Ovary (tissue), 9 donors: ENCODE data around the gene ANKUB1. TPM values are rescaled to one million over a fixed set of nuclear protein-coding genes. Genes with fewer than 3 reads are reported as not detected.

Experiments
- DNase-seq, 5 donors: peaks; one replicate each; pipeline ENCODE4 v3.0.0-alpha.2; 2019 to 2020
- H3K27ac ChIP-seq, 2 donors: fragments of 200-600 bp; one replicate each; pipeline versions ENCODE4 v1.5.1 to v1.8.0; 2019 to 2022
- H3K27me3 ChIP-seq: fragments of 200-600 bp; one replicate; pipeline ENCODE4 v1.8.0; 2022
- H3K36me3 ChIP-seq: fragments of 200-600 bp; sonication (generic); one replicate; pipeline ENCODE4 v1.5.1; 2019
- H3K4me1 ChIP-seq: one replicate; pipeline ENCODE4 v1.8.1; 2013; ENCODE audit warnings: mild to moderate bottlenecking, moderate library complexity; ENCODE audit not compliant: insufficient read depth
- H3K4me3 ChIP-seq: fragments of 200-600 bp; sonication (generic); one replicate; pipeline ENCODE4 v1.5.1; 2017
- H3K9me3 ChIP-seq, 2 donors: fragments of 200-600 bp in 1 of 2; sonication (generic) in 1 of 2; one replicate each; pipeline versions ENCODE4 v1.5.1 to v1.8.1; 2013 to 2019; ENCODE audit warnings: mild to moderate bottlenecking in 1 of 2, moderate library complexity in 1 of 2
- CTCF ChIP-seq, 3 donors: fragments of 450-650 bp in 2 of 3; fragments of 200-600 bp in 1 of 3; IDR thresholded peaks; one replicate each; pipeline versions ENCODE4 v1.5.1 to v1.8.0; 2016 to 2022; ENCODE audit warnings: antibody characterized with exemption in 3 of 3, mild to moderate bottlenecking in 1 of 3
- EP300 ChIP-seq: sonication (generic); formaldehyde crosslinking; IDR thresholded peaks from one replicate; pipeline ENCODE4 v1.6.1; 2017; ENCODE audit warnings: antibody characterized with exemption
- POLR2A ChIP-seq: fragments of 450-650 bp; IDR thresholded peaks from one replicate; pipeline ENCODE4 v1.6.1; 2017; ENCODE audit warnings: antibody characterized with exemption, mild to moderate bottlenecking, moderate library complexity
- WGBS, 3 donors: extraction: QIAGEN DNeasy Blood & Tissue Kit in 1 of 3; methylation state at CpG; one replicate each; pipeline versions ENCODE4 v1.1.5 to v1.1.7; 2013 to 2017; 5-methylcytosine and 5-hydroxymethylcytosine counted together
- intact Hi-C, 4 donors: fragments of 100-400 bp; cut with DNase I; formaldehyde crosslinking; loops; one replicate each; pipeline versions ENCODE4 v1.11.0 to v1.15.1; 2022 to 2023
- polyA plus RNA-seq, 2 donors: library from polyadenylated mRNA; stranded (reverse); fragments of 200-250 nt in 1 of 2; fragments of 350-450 nt in 1 of 2; fragmentation: Illumina TruSeq in 1 of 2; extraction: RNeasy Lipid Tissue Mini Kit (QIAGEN cat#74804) in 1 of 2; gene quantifications; one replicate each; pipeline ENCODE4 v1.2.3, GENCODE V29; 2013 to 2014
- total RNA-seq, 7 donors: library from RNA; depleted of rRNA in 2 of 7; stranded (reverse); fragments of >200 nt in 2 of 7; fragmentation: NEBNext Ultra II Directional in 3 of 7; extraction: Animal tissue kit (Norgen Biotek cat#: 25700) in 3 of 7; gene quantifications; one replicate each; pipeline versions ENCODE4 v1.1.0 to v1.2.4, GENCODE V29; 2016 to 2023
- donor health status: DM: no; HTN: no; CAD: no; lungs with moderate emphysema.
- donor health status: DM: no; HTN: no; CAD: no.
- donor health status: Bipolar disorder and iron deficiency.
- donor health status: DM: yes; HTN: yes; CAD: no.
- donor health status: DM: no; HTN: no; CAD: no.
- donor health status: DM: yes; HTN: yes; CAD: no.

Gene ANKUB1
- total and polyA plus RNA-seq, 9 donors, result 0.10 to 3.8 (median 0.48) TPM; not detected in 4

- Histone ChIP-seq H3K4me3 (no peak overlapping the region), H3K9me3 (no peaks in the 10 kb centered on the region), H3K36me3 (no peaks in the 10 kb centered on the region), H3K27ac (no peak overlapping the region), H3K27me3 (no peaks in the 10 kb centered on the region), H3K4me1 (no peaks in the 10 kb centered on the region)
- DNase-seq, result peak; percentile 26 to 59 (median 35)
- intact Hi-C loops, result no loop called here
- TF ChIP-seq EP300 (no peak), CTCF (IDR thresholded peaks at IDR 0.05) (peak; percentile 31 to 39 (median 32)), POLR2A (no peak)
- 50 to 55% (median 53%) methylated on average over 8 of the region's 8 CpGs for WGBS, 3 donors
Measured at GRCh38 chr3:149771652-149772271, 20.6 kb downstream of the ANKUB1 start.

GRCh38 chr3:149770246-149770645 is 22.1 kb downstream of the ANKUB1 start:
- 85 to 88% (median 87%) methylated on average over 2 of the region's 2 CpGs for WGBS, 3 donors
- Histone ChIP-seq H3K36me3 (no peaks in the 10 kb centered on the region), H3K27ac (no peak overlapping the region), H3K27me3 (no peaks in the 10 kb centered on the region), H3K4me1 (no peaks in the 10 kb centered on the region), H3K4me3 (no peak overlapping the region), H3K9me3 (no peaks in the 10 kb centered on the region)
- no peak for DNase-seq
- intact Hi-C loops, result no loop called here
- TF ChIP-seq CTCF (IDR thresholded peaks at IDR 0.05) (no peak), POLR2A (no peak), EP300 (no peak)

GRCh38 chr3:149768704-149769103 is 23.6 kb downstream of the ANKUB1 start:
- TF ChIP-seq CTCF (IDR thresholded peaks at IDR 0.05) (no peak), EP300 (no peak), POLR2A (no peak)

GRCh38 chr3:149767720-149768119 is 24.6 kb downstream of the ANKUB1 start:
- WGBS, 3 donors, result 89 to 93% (median 92%) methylated on average over 6 of the region's 6 CpGs
- no peak overlapping the region for H3K27ac ChIP-seq
- H3K9me3 ChIP-seq, result no peaks in the 10 kb centered on the region
- H3K36me3 ChIP-seq, result no peaks in the 10 kb centered on the region
- no peak for TF ChIP-seq POLR2A
- no peak for TF ChIP-seq EP300
- no peak for TF ChIP-seq CTCF (IDR thresholded peaks at IDR 0.05)
- no peaks in the 10 kb centered on the region for H3K4me1 ChIP-seq
- no peak for DNase-seq
- intact Hi-C loops, result no loop called here
- H3K4me3 ChIP-seq, result no peak overlapping the region
- no peaks in the 10 kb centered on the region for H3K27me3 ChIP-seq

More at GRCh38 chr3:149768704-149769103, 23.6 kb downstream of the ANKUB1 start:
- H3K4me3 ChIP-seq, result no peak overlapping the region
- no peaks in the 10 kb centered on the region for H3K27me3 ChIP-seq
- no peaks in the 10 kb centered on the region for H3K4me1 ChIP-seq
- H3K27ac ChIP-seq, result no peak overlapping the region
- no peaks in the 10 kb centered on the region for H3K36me3 ChIP-seq
- intact Hi-C loops, result no loop called here
- 91 to 94% (median 91%) methylated on average over 6 of the region's 6 CpGs for WGBS, 3 donors
- DNase-seq, result no peak
- H3K9me3 ChIP-seq, result no peaks in the 10 kb centered on the region
